Mesothelial cell of epicardium (in vitro differentiated cells): ENCODE measurements around the gene DCP2. TPM values are rescaled to one million over a fixed set of nuclear protein-coding genes. Genes with fewer than 3 reads are reported as not detected.

Experiments used
- DNase-seq, 2 experiments: peaks; one replicate each; pipeline ENCODE4 v3.0.0; 2021; ENCODE audit warnings: low spot score in 2 of 2; ENCODE audit not compliant: unreplicated experiment in 2 of 2
- H3K27ac Mint-ChIP-seq: 2 replicates; pipeline ENCODE4 v1.8.0; 2021; ENCODE audit warnings: mixed read lengths
- H3K27me3 Mint-ChIP-seq: 2 replicates; pipeline ENCODE4 v1.8.0; 2021; ENCODE audit warnings: low read depth, mixed read lengths
- H3K36me3 Mint-ChIP-seq: 2 replicates; pipeline ENCODE4 v1.8.0; 2021; ENCODE audit warnings: mixed read lengths
- H3K4me1 Mint-ChIP-seq: 2 replicates; pipeline ENCODE4 v1.8.0; 2021; ENCODE audit warnings: mixed read lengths
- H3K4me3 Mint-ChIP-seq: 2 replicates; pipeline ENCODE4 v1.8.0; 2021; ENCODE audit warnings: mild to moderate bottlenecking, moderate library complexity, mixed read lengths
- H3K9me3 Mint-ChIP-seq: 2 replicates; pipeline ENCODE4 v1.8.0; 2021; ENCODE audit warnings: mixed read lengths
- CTCF ChIP-seq: fragments of 200-600 bp; sonication (generic); IDR thresholded peaks from one replicate; pipeline ENCODE4 v1.5.0; 2021; ENCODE audit warnings: antibody characterized with exemption; ENCODE audit not compliant: unreplicated experiment
- total RNA-seq: library from RNA; stranded (reverse); gene quantifications from 3 replicates; pipeline ENCODE4 v1.2.1, GENCODE V29; 2021

The DCP2 gene
- total RNA-seq, 1 donor from 2014 or later: 88.5 TPM

DNA sequence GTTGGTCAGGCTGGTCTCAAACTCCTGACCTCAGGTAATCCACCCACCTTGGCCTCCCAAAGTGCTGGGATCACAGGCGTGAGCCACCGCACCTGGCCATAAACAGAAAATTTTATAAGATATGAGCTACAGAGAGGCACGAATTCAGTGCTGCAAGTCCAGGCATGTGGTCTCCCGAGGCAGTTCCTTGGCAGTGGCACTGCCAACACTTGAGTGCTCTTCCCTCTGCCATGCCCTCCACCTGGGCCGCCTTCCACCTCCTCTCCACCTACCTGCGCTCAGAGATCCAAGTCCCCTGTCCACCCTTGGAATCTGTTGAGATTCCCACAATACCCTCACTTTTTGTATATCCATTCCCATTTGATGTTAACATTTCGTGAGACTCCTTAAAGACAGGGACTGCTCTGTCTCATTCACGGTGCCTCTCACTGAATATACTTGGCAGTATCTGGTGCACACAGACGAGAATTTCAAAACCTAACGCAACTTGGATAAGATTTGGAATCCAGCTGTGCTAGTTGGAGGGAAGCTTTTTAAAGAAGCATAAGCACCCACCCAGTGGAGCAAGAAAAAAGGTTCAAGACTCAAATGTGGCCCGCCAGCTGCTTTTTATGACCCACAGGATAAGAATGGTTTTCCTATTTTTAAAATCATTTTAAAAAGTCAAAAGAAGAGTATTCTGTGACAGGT, 68.3 kb downstream of the DCP2 start:
- H3K4me1 Mint-ChIP-seq: peaks cover 15% of the 10 kb centered on the region
- H3K36me3 Mint-ChIP-seq: peaks cover 27% of the 10 kb centered on the region
- H3K4me3 Mint-ChIP-seq: no peak overlapping the region
- TF ChIP-seq CTCF: no peak
- H3K9me3 Mint-ChIP-seq: no peaks in the 10 kb centered on the region
- no peak overlapping the region for H3K27ac Mint-ChIP-seq
- no peak for DNase-seq
- no peaks in the 10 kb centered on the region for H3K27me3 Mint-ChIP-seq

DNA sequence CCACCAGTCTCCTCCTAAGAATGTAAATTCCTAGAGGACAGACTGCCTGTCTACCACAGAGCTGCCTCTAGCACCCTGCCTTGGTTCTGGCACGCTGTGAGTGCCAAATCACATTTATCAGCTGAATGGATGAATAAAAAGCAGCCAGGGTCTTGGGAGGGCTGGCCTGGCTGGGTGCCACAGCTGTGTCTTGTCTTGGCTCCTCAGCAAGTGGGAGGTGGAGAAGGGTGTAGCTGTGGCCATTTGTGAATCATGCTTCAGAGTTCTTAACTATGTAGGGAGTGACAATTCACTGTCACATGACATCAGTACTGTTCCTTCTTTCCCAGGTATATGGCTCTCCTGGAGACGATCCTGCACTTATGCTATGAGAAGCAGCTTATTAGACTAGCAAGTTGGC, 70.6 kb downstream of the DCP2 start:
- no peak overlapping the region for H3K4me3 Mint-ChIP-seq
- H3K4me1 Mint-ChIP-seq: peaks cover 15% of the 10 kb centered on the region
- peaks cover 2% of the 10 kb centered on the region for H3K27me3 Mint-ChIP-seq
- no peaks in the 10 kb centered on the region for H3K9me3 Mint-ChIP-seq
- no peak for TF ChIP-seq CTCF
- no peak for DNase-seq
- peaks cover 26% of the 10 kb centered on the region for H3K36me3 Mint-ChIP-seq
- H3K27ac Mint-ChIP-seq: peak overlapping the region; percentile 80

GRCh38 chr5:113047733-113048652, 71.4 kb downstream of the DCP2 start:
- TF ChIP-seq CTCF: no peak
- peaks cover 13% of the 10 kb centered on the region for H3K4me1 Mint-ChIP-seq
- peaks cover 28% of the 10 kb centered on the region for H3K36me3 Mint-ChIP-seq
- no peak overlapping the region for H3K4me3 Mint-ChIP-seq
- no peak for DNase-seq
- H3K9me3 Mint-ChIP-seq: no peaks in the 10 kb centered on the region
- H3K27me3 Mint-ChIP-seq: peaks cover 2% of the 10 kb centered on the region
- H3K27ac Mint-ChIP-seq: no peak overlapping the region

DNA sequence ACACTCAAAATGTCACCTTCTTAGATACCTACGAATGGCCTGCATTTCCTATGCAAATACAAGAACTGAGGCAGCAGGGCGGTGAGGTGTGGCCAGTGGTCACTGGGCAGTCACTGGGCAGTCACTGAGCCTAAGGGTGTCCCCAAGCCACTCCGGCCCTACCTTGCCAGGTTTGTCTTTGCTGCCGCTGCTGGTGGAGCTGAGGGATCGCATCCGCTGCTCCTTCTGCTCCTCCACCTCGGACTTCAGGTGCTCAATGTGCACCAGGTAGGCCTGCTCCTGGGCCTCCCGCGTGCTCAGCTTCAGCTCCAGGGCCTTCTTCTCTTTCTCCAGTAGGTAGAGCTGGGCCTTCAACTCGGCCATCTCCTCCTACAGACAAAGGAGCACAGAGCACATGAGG, 72.3 kb downstream of the DCP2 start:
- H3K27ac Mint-ChIP-seq: no peak overlapping the region
- TF ChIP-seq CTCF: no peak
- peaks cover 13% of the 10 kb centered on the region for H3K4me1 Mint-ChIP-seq
- H3K9me3 Mint-ChIP-seq: no peaks in the 10 kb centered on the region
- peaks cover 32% of the 10 kb centered on the region for H3K36me3 Mint-ChIP-seq
- H3K4me3 Mint-ChIP-seq: no peak overlapping the region
- DNase-seq: no peak
- peaks cover 2% of the 10 kb centered on the region for H3K27me3 Mint-ChIP-seq

GRCh38 chr5:113050721-113051382, 74.3 kb downstream of the DCP2 start:
- H3K27ac Mint-ChIP-seq: no peak overlapping the region
- no peak for TF ChIP-seq CTCF
- no peak for DNase-seq
- no peak overlapping the region for H3K4me3 Mint-ChIP-seq
- H3K4me1 Mint-ChIP-seq: peaks cover 13% of the 10 kb centered on the region
- no peaks in the 10 kb centered on the region for H3K9me3 Mint-ChIP-seq
- peaks cover 24% of the 10 kb centered on the region for H3K36me3 Mint-ChIP-seq
- H3K27me3 Mint-ChIP-seq: peaks cover 2% of the 10 kb centered on the region
